Lower lobe of right lung (tissue), 2 donors: ENCODE data around the gene TRIM16. TPM values are rescaled to one million over a fixed set of nuclear protein-coding genes. Genes with fewer than 3 reads are reported as not detected.
"Not testable (repeated sequence)": the region's sequence is repeated elsewhere in the genome, so short reads cannot be mapped to it uniquely, and the experiment has no call there.

Source experiments
- ATAC-seq, 2 donors: fragments of 200-7000 bp; cut with Tn5 transposase; one replicate each; pipeline ENCODE4 v1.9.1; 2020 to 2022; ENCODE audit warnings: mild to moderate bottlenecking in 2 of 2, moderate library complexity in 2 of 2
- DNase-seq: peaks from one replicate; pipeline ENCODE4 v3.0.0-alpha.2; 2020
- H3K27ac ChIP-seq: fragments of 200-600 bp; one replicate; pipeline ENCODE4 v1.8.0; 2022
- H3K27me3 ChIP-seq: fragments of 200-600 bp; one replicate; pipeline ENCODE4 v1.8.0; 2022; ENCODE audit warnings: low read depth
- H3K36me3 ChIP-seq: fragments of 200-600 bp; one replicate; pipeline ENCODE4 v1.8.0; 2022; ENCODE audit warnings: mild to moderate bottlenecking
- H3K4me1 ChIP-seq: fragments of 200-600 bp; one replicate; pipeline ENCODE4 v1.8.0; 2022
- H3K4me3 ChIP-seq: fragments of 200-600 bp; one replicate; pipeline ENCODE4 v1.8.0; 2022; ENCODE audit warnings: mild to moderate bottlenecking
- H3K9me3 ChIP-seq: fragments of 200-600 bp; one replicate; pipeline ENCODE4 v1.8.0; 2022
- intact Hi-C: fragments of 100-400 bp; cut with DNase I; formaldehyde crosslinking; loops from one replicate; pipeline ENCODE4 v1.11.0; 2022
- total RNA-seq: library from RNA; stranded (reverse); fragmentation: NEBNext Ultra II Directional; extraction: Animal tissue kit (Norgen Biotek cat#: 25700); gene quantifications from one replicate; pipeline ENCODE4 v1.2.1, GENCODE V29; 2021
- TF ChIP-seq, protein P1 (sequence below): fragments of 200-600 bp; IDR thresholded peaks from one replicate; pipeline ENCODE4 v1.8.0; 2022; ENCODE audit warnings: antibody characterized with exemption, mild to moderate bottlenecking
- donor health status: DM: no; HTN: yes; CAD: no; lungs with severe emphysema.

TRIM16 gene
- total RNA-seq, 1 donor from 2014 or later, result 20.6 TPM

- Histone ChIP-seq H3K4me3 (no peak overlapping the region), H3K36me3 (no peaks in the 10 kb centered on the region), H3K9me3 (no peaks in the 10 kb centered on the region), H3K27me3 (no peaks in the 10 kb centered on the region), H3K27ac (peak overlapping the region; percentile 71), H3K4me1 (peaks cover 13% of the 10 kb centered on the region)
- DNase-seq, result peak; percentile 68
- intact Hi-C loops, result no loop called here
- TF ChIP-seq, protein P1, sequence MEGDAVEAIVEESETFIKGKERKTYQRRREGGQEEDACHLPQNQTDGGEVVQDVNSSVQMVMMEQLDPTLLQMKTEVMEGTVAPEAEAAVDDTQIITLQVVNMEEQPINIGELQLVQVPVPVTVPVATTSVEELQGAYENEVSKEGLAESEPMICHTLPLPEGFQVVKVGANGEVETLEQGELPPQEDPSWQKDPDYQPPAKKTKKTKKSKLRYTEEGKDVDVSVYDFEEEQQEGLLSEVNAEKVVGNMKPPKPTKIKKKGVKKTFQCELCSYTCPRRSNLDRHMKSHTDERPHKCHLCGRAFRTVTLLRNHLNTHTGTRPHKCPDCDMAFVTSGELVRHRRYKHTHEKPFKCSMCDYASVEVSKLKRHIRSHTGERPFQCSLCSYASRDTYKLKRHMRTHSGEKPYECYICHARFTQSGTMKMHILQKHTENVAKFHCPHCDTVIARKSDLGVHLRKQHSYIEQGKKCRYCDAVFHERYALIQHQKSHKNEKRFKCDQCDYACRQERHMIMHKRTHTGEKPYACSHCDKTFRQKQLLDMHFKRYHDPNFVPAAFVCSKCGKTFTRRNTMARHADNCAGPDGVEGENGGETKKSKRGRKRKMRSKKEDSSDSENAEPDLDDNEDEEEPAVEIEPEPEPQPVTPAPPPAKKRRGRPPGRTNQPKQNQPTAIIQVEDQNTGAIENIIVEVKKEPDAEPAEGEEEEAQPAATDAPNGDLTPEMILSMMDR, result no peak
- peak; percentile 86 to 91 for ATAC-seq
Measured at GRCh38 chr17:15659663-15660062, 24.4 kb downstream of the TRIM16 start.

GRCh38 chr17:15659236-15659635, 24.9 kb downstream of the TRIM16 start:
- DNase-seq, result no peak
- TF ChIP-seq, protein P1, result no peak
- intact Hi-C loops, result no loop called here
- ATAC-seq, result peak; percentile 37 to 52
- no peaks in the 10 kb centered on the region for H3K27me3 ChIP-seq
- no peaks in the 10 kb centered on the region for H3K9me3 ChIP-seq
- no peak overlapping the region for H3K4me3 ChIP-seq
- H3K4me1 ChIP-seq, result peaks cover 13% of the 10 kb centered on the region
- H3K27ac ChIP-seq, result peak overlapping the region; percentile 71
- H3K36me3 ChIP-seq, result no peaks in the 10 kb centered on the region

- DNase-seq (no peak), ATAC-seq (no peak)
- Histone ChIP-seq H3K4me3 (no peak overlapping the region), H3K9me3 (no peaks in the 10 kb centered on the region), H3K27me3 (no peaks in the 10 kb centered on the region), H3K4me1 (peaks cover 13% of the 10 kb centered on the region), H3K36me3 (no peaks in the 10 kb centered on the region), H3K27ac (no peak overlapping the region)
- intact Hi-C loops, result no loop called here
- TF ChIP-seq, protein P1, result no peak
Measured at GRCh38 chr17:15658296-15658695, 25.8 kb downstream of the TRIM16 start.

GRCh38 chr17:15657868-15658267, 26.2 kb downstream of the TRIM16 start:
- Histone ChIP-seq H3K4me1 (peaks cover 13% of the 10 kb centered on the region), H3K27ac (no peak overlapping the region), H3K4me3 (no peak overlapping the region), H3K27me3 (no peaks in the 10 kb centered on the region), H3K9me3 (no peaks in the 10 kb centered on the region), H3K36me3 (no peaks in the 10 kb centered on the region)
- no peak for DNase-seq
- TF ChIP-seq, protein P1, result no peak
- no peak for ATAC-seq
- intact Hi-C loops, result no loop called here

- H3K27ac ChIP-seq, result no peak overlapping the region
Measured at GRCh38 chr17:15654886-15655561, 29.1 kb downstream of the TRIM16 start.

GRCh38 chr17:15654401-15654800, 29.7 kb downstream of the TRIM16 start:
- not testable (repeated sequence) for ATAC-seq, DNase-seq
- peaks cover 34% of the 10 kb centered on the region for H3K4me1 ChIP-seq

More at GRCh38 chr17:15654886-15655561, 29.1 kb downstream of the TRIM16 start:
- ATAC-seq, result no peak
- Histone ChIP-seq H3K4me3 (no peak overlapping the region), H3K27me3 (no peaks in the 10 kb centered on the region), H3K9me3 (no peaks in the 10 kb centered on the region), H3K36me3 (no peaks in the 10 kb centered on the region), H3K4me1 (peaks cover 36% of the 10 kb centered on the region)
- intact Hi-C loops, result no loop called here
- no peak for DNase-seq
- TF ChIP-seq, protein P1, result no peak

More at GRCh38 chr17:15654401-15654800, 29.7 kb downstream of the TRIM16 start:
- H3K4me3 ChIP-seq, H3K9me3 ChIP-seq, H3K36me3 ChIP-seq, H3K27me3 ChIP-seq, H3K27ac ChIP-seq, intact Hi-C loops: not testable (repeated sequence)
